GM12878 (cell line): ENCODE results near the gene SMG9. TPM values are rescaled to one million over a fixed set of nuclear protein-coding genes. Genes with fewer than 3 reads are reported as not detected.
"Not testable (repeated sequence)": the region's sequence is repeated elsewhere in the genome, so short reads cannot be mapped to it uniquely, and the experiment has no call there.

ENCODE experiments used
- ATAC-seq: fragments of 200-7000 bp; cut with Tn5 transposase; 3 replicates; pipeline ENCODE4 v1.9.1; 2020; ENCODE audit warnings: mild to moderate bottlenecking, moderate library complexity
- BruUV-seq: library from RNA; stranded (reverse); fragments of 400-500 nt; replicated peaks from 2 replicates; lab custom pipeline; 2021; lab: Mats Ljungman, UMichigan
- CTCF ChIA-PET: fragments of 300-600 bp; sonication (Branson Sonifier 250); formaldehyde crosslinking; extraction: SDS; loops from one replicate; lab custom pipeline; 2021; ENCODE audit warnings: inconsistent platforms; lab: Yijun Ruan, JAX
- POLR2A ChIA-PET: fragments of 350-600 bp; formaldehyde crosslinking; extraction: SDS; loops from one replicate; lab custom pipeline; 2021; ENCODE audit warnings: inconsistent platforms; lab: Charles Lee
- RAD21 ChIA-PET: fragments of 300-600 bp; sonication (Branson Sonifier 250); formaldehyde crosslinking; loops from one replicate; lab custom pipeline; 2023; ENCODE audit warnings: antibody characterized with exemption; ENCODE audit not compliant: unreplicated experiment; lab: Charles Lee
- SMC1A ChIA-PET: fragments of 300-600 bp; sonication (Branson Sonifier 250); formaldehyde crosslinking; loops from one replicate; lab custom pipeline; 2023; ENCODE audit not compliant: unreplicated experiment, uncharacterized antibody; lab: Charles Lee
- DNase-seq: peaks from one replicate; pipeline ENCODE4 v3.0.0-alpha.2; 2011; ENCODE audit warnings: low read depth, low spot score
- FAIRE-seq: peaks from 3 replicates; lab custom pipeline; 2011; peaks lifted over from hg19 to GRCh38; lab: Jason Lieb, UNC
- H2AFZ ChIP-seq: 2 replicates; pipeline ENCODE4 v1.6.0; 2011; ENCODE audit warnings: low read depth, low read length, control low read depth; ENCODE audit not compliant: control insufficient read depth
- H3K27ac ChIP-seq: 2 replicates; pipeline ENCODE4 v1.5.1; 2011; ENCODE audit warnings: control low read depth; ENCODE audit not compliant: control insufficient read depth, insufficient read depth
- H3K27me3 ChIP-seq, 2 experiments: replicated peaks in 1 of 2; 2 replicates each; pipeline versions ENCODE4 v1.6.0 to v1.6.1; 2011; ENCODE audit warnings: low read length in 1 of 2; ENCODE audit not compliant: control insufficient read depth in 2 of 2, insufficient read depth in 2 of 2
- H3K36me3 ChIP-seq, 2 experiments: 2 replicates each; pipeline ENCODE4 v1.5.1; 2011; ENCODE audit warnings: low read length in 1 of 2; ENCODE audit not compliant: control insufficient read depth in 2 of 2, insufficient read depth in 2 of 2
- H3K4me1 ChIP-seq: 2 replicates; pipeline ENCODE4 v1.6.1; 2011; ENCODE audit warnings: mild to moderate bottlenecking, low read length, moderate library complexity, mixed read lengths; ENCODE audit not compliant: control insufficient read depth, insufficient read depth
- H3K4me2 ChIP-seq: 2 replicates; pipeline ENCODE4 v1.6.0; 2011; ENCODE audit warnings: control low read depth; ENCODE audit not compliant: control insufficient read depth, insufficient read depth
- H3K4me3 ChIP-seq: fragments of 200-600 bp; sonication (generic); 2 replicates; pipeline ENCODE4 v1.5.1; 2016
- H3K79me2 ChIP-seq: 2 replicates; pipeline ENCODE4 v1.6.0; 2011; ENCODE audit warnings: low read length; ENCODE audit not compliant: control insufficient read depth, insufficient read depth
- H3K9ac ChIP-seq: 2 replicates; pipeline ENCODE4 v1.8.0; 2011; ENCODE audit warnings: low read length, control low read depth, mixed read lengths; ENCODE audit not compliant: control insufficient read depth, insufficient read depth
- H3K9me3 ChIP-seq: replicated peaks from 3 replicates; pipeline ENCODE4 v1.5.1; 2011; ENCODE audit warnings: mild to moderate bottlenecking, low read length; ENCODE audit not compliant: control insufficient read depth, insufficient read depth
- H4K20me1 ChIP-seq: 2 replicates; pipeline ENCODE4 v1.6.0; 2011; ENCODE audit not compliant: control insufficient read depth, insufficient read depth
- GABPA ChIP-seq: IDR thresholded peaks from 2 replicates; pipeline ENCODE4 v1.6.1; 2014; ENCODE audit warnings: antibody characterized with exemption, low read depth, mild to moderate bottlenecking, inconsistent platforms
- MTA2 ChIP-seq: fragments of 450-650 bp; IDR thresholded peaks from 2 replicates; pipeline ENCODE4 v1.6.1; 2016; ENCODE audit warnings: low read depth, mild to moderate bottlenecking, moderate library complexity
- MXI1 ChIP-seq: fragments of 150-350 bp; IDR thresholded peaks from 2 replicates; pipeline ENCODE4 v1.6.1; 2011; ENCODE audit warnings: low read depth, mild to moderate bottlenecking, inconsistent platforms, low read length, improper control_type of control experiment
- MYB ChIP-seq: fragments of 150-350 bp; IDR thresholded peaks from 2 replicates; pipeline ENCODE4 v1.6.1; 2014; ENCODE audit warnings: mild to moderate bottlenecking, low read depth, low read length, borderline replicate concordance
- STAT3 ChIP-seq: IDR thresholded peaks from 2 replicates; pipeline ENCODE4 v1.6.1; 2011; ENCODE audit warnings: low read depth, low read length, improper control_type of control experiment
- ZBED1 ChIP-seq: IDR thresholded peaks from 2 replicates; pipeline ENCODE4 v1.6.1; 2016; ENCODE audit warnings: borderline replicate concordance
- ZBTB33 ChIP-seq: fragments of 450-650 bp; IDR thresholded peaks from 2 replicates; pipeline ENCODE4 v1.6.1; 2017; ENCODE audit warnings: mild to moderate bottlenecking
- ZNF274 ChIP-seq: IDR thresholded peaks from one replicate; pipeline ENCODE4 v1.8.0; 2011; ENCODE audit not compliant: insufficient read length, insufficient read depth
- WGBS: methylation state at CpG from one replicate; pipeline ENCODE4 v1.1.6; 2016; ENCODE audit warnings: low lambda C conversion rate; ENCODE audit not compliant: insufficient replicate concordance, insufficient coverage; ENCODE audit errors: missing lambda C conversion rate; 5-methylcytosine and 5-hydroxymethylcytosine counted together
- in situ Hi-C: fragments of 300-500 bp; cut with MboI; formaldehyde crosslinking; loops from 9 replicates; pipeline ENCODE4 v1.14.3; 2018; ENCODE audit warnings: mixed read lengths
- intact Hi-C: fragments of 100-400 bp; cut with micrococcal nuclease; formaldehyde crosslinking; loops from one replicate; pipeline ENCODE4 v1.14.2; 2022; ENCODE audit not compliant: unreplicated experiment
- polyA plus RNA-seq, 11 experiments: library from polyadenylated mRNA; depleted of rRNA in 4 of 11; unstranded in 6 of 11; stranded (reverse) in 5 of 11; fragments of >200 nt; fragmentation: Nextera tagmentation in 4 of 11; fragmentation: Illumina TruSeq in 1 of 11; extraction: Ambion mirVana in 4 of 11; extraction: Trizol in 1 of 11; gene quantifications; 1 replicate in 1 of 11; 2 replicates in 10 of 11; pipeline versions ENCODE4 v1.2.1 to v1.2.3, GENCODE V29; 2011 to 2016; ENCODE audit warnings: inconsistent platforms in 2 of 11, missing spikeins in 2 of 11, low read depth in 1 of 11
- total RNA-seq, 4 experiments: library from RNA; depleted of rRNA in 3 of 4; stranded (reverse); fragments of >200 nt in 3 of 4; fragmentation: Illumina TruSeq in 1 of 4; extraction: Trizol in 1 of 4; gene quantifications; 2 replicates each; pipeline versions ENCODE4 v1.2.1 to v1.2.3, GENCODE V29; 2013 to 2021

Gene SMG9
- total and polyA plus RNA-seq, 10 of the 15 experiments (the other 5 are each of a cell fraction or from before 2014, with no cell fraction given) = 0.69 to 52.2 (median 28.1) TPM

- H3K4me3 ChIP-seq, BruUV-seq, intact Hi-C loops, H3K4me2 ChIP-seq, H3K9me3 ChIP-seq, H3K27me3 ChIP-seq, DNase-seq, ATAC-seq, FAIRE-seq, H2AFZ ChIP-seq, H3K27ac ChIP-seq, H4K20me1 ChIP-seq, H3K9ac ChIP-seq: not testable (repeated sequence)
- WGBS = 98% methylated on average over 11 of the region's 11 CpGs
- Histone ChIP-seq H3K4me1 (peaks cover 30% of the 10 kb centered on the region), H3K36me3 (peaks cover 28 to 35% of the 10 kb centered on the region in 2 experiments), H3K79me2 (peaks cover 48% of the 10 kb centered on the region)
- ChIA-PET CTCF (interaction anchor here (1.0 to 9.2 kb wide), 4 partner anchors 14 to 106 kb away, joined by 3 to 324 read pairs (median 74); partner anchors contain the start of gene SMG9), POLR2A (interaction anchor here (8.0 kb wide), 1 partner anchor 15 kb away, joined by 389 read pairs; the partner anchor contains the start of gene SMG9), RAD21 (interaction anchor here (7.2 to 7.4 kb wide), 3 partner anchors 21 to 106 kb away, joined by 86 to 118 read pairs (median 117); partner anchors contain the start of genes PLAUR and SMG9), SMC1A (interaction anchor here (8.0 to 8.3 kb wide), 2 partner anchors 14 to 30 kb away, joined by 69 to 325 read pairs; partner anchors contain the start of gene SMG9)
- in situ Hi-C loops = loop anchor here (25.0 kb wide), 2 partner anchors 1687 to 1838 kb away; partner anchors contain the start of genes ERFL and FOSB
Observed at GRCh38 chr19:43774940-43775258, 20.1 kb upstream of the SMG9 start.

GRCh38 chr19:43774103-43774939 is 19.6 kb upstream of the SMG9 start:
- TF ChIP-seq ZNF274 (no peak), MYB (no peak), MXI1 (no peak), STAT3 (no peak), GABPA (no peak), MTA2 (no peak), ZBTB33 (peak; percentile 54; the same call in 1 of the 2 replicates), ZBED1 (no peak)
- Histone ChIP-seq H4K20me1 (no peaks in the 10 kb centered on the region), H3K9me3 (no peaks in the 10 kb centered on the region), H3K79me2 (peaks cover 43% of the 10 kb centered on the region), H3K4me3 (no peak overlapping the region), H3K4me2 (no peak overlapping the region), H3K4me1 (peaks cover 30% of the 10 kb centered on the region), H3K36me3 (peaks cover 34 to 39% of the 10 kb centered on the region in 2 experiments), H3K27ac (no peak overlapping the region), H3K27me3 (no peaks in the 10 kb centered on the region), H2AFZ (no peak overlapping the region), H3K9ac (no peak overlapping the region)
- intact Hi-C loops = no loop called here
- ChIA-PET CTCF (interaction anchor here (1.0 to 9.2 kb wide), 3 partner anchors 13 to 35 kb away, joined by 3 to 324 read pairs (median 144); partner anchors contain the start of gene SMG9), SMC1A (interaction anchor here (8.0 to 8.3 kb wide), 2 partner anchors 14 to 29 kb away, joined by 69 to 325 read pairs; partner anchors contain the start of gene SMG9), POLR2A (interaction anchor here (8.0 kb wide), 1 partner anchor 14 kb away, joined by 389 read pairs; the partner anchor contains the start of gene SMG9), RAD21 (interaction anchor here (7.2 kb wide), 1 partner anchor 28 kb away, joined by 118 read pairs; no protein-coding TSS in a partner anchor)
- no peak for DNase-seq
- FAIRE-seq = no peak
- WGBS = 93% methylated on average over 46 of the region's 63 CpGs
- no TSS peak for BruUV-seq
- in situ Hi-C loops = loop anchor here (25.0 kb wide), 2 partner anchors 1688 to 1837 kb away; partner anchors contain the start of genes ERFL and FOSB
- no peak for ATAC-seq
